BJ (cell line): ENCODE results near the gene TGFB1. TPM values are rescaled to one million over a fixed set of nuclear protein-coding genes. Genes with fewer than 3 reads are reported as not detected.
A peak's percentile ranks its signal among the peaks of the same experiment; 100 is the strongest.

Experiments used
- CTCF ChIA-PET: fragments of 350-600 bp; formaldehyde crosslinking; extraction: SDS; loops from one replicate; lab custom pipeline; 2021; ENCODE audit warnings: antibody characterized with exemption, inconsistent platforms; lab: Yijun Ruan, JAX
- POLR2A ChIA-PET: fragments of 300-600 bp; sonication (Branson Sonifier 250); formaldehyde crosslinking; extraction: SDS; loops from one replicate; lab custom pipeline; 2021; ENCODE audit warnings: antibody characterized with exemption; lab: Charles Lee
- DNase-seq: peaks from one replicate; pipeline ENCODE4 v3.0.0-alpha.2; 2011; ENCODE audit warnings: low read depth
- H3K27me3 ChIP-seq: 2 replicates; pipeline ENCODE4 v1.6.0; 2011; ENCODE audit warnings: low read length; ENCODE audit not compliant: control insufficient read depth, insufficient read depth
- H3K36me3 ChIP-seq: 2 replicates; pipeline ENCODE4 v1.5.1; 2011; ENCODE audit warnings: low read length; ENCODE audit not compliant: control insufficient read depth, insufficient read depth
- H3K4me3 ChIP-seq: 2 replicates; pipeline ENCODE4 v1.5.1; 2011; ENCODE audit warnings: low read depth, mild to moderate bottlenecking, control low read depth, low read length
- polyA plus RNA-seq: library from polyadenylated mRNA; depleted of rRNA; stranded (reverse); fragments of >200 nt; gene quantifications from 2 replicates; pipeline ENCODE4 v1.2.3, GENCODE V29; 2011
- TF ChIP-seq, protein P1 (sequence below): IDR thresholded peaks from 2 replicates; pipeline ENCODE4 v1.5.1; 2011; ENCODE audit warnings: low read depth, mild to moderate bottlenecking, control low read depth, inconsistent platforms, low read length, moderate library complexity; ENCODE audit not compliant: insufficient read depth

TGFB1 gene
- polyA plus RNA-seq, 1 experiment = 11.2 TPM

DNA sequence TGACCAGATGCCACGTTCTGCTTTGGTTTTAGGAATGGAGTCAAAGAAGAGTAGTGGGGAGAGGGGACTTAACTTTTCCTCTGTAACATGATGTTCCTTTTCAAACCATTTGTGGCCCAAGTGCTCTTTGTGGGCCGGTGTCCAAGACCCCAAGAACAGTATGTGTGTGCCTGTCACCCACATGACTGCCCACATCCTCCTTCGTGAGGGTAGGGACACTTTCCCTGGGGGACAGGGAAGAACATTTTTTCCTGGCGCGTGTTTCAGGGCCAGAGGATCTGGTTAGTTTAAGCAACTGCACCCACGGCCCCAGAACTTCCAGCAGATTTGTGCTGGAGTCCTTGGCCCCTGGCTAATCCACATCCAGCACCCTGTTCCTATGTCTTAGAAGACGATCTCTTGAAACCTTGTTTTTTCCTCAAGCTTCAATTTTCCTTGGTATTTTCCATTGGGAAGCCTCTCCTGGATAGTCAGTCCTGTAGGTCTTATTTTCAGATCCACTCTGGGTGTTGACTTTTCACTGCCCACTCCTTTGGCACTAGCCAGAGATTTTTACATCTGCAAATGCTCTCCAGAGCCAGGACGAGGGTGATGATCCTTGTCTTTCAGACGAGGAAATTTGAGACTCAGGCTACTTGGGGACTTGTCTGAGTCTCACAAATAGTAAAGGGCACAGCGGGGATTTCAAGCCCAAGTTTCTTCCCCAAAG, 54.5 kb downstream of the TGFB1 start:
- H3K27me3 ChIP-seq = no peaks in the 10 kb centered on the region
- no peak overlapping the region for H3K4me3 ChIP-seq
- TF ChIP-seq, protein P1, sequence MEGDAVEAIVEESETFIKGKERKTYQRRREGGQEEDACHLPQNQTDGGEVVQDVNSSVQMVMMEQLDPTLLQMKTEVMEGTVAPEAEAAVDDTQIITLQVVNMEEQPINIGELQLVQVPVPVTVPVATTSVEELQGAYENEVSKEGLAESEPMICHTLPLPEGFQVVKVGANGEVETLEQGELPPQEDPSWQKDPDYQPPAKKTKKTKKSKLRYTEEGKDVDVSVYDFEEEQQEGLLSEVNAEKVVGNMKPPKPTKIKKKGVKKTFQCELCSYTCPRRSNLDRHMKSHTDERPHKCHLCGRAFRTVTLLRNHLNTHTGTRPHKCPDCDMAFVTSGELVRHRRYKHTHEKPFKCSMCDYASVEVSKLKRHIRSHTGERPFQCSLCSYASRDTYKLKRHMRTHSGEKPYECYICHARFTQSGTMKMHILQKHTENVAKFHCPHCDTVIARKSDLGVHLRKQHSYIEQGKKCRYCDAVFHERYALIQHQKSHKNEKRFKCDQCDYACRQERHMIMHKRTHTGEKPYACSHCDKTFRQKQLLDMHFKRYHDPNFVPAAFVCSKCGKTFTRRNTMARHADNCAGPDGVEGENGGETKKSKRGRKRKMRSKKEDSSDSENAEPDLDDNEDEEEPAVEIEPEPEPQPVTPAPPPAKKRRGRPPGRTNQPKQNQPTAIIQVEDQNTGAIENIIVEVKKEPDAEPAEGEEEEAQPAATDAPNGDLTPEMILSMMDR = no peak
- ChIA-PET POLR2A (interaction anchor here (0.6 kb wide), 1 partner anchor 80 kb away, joined by 6 read pairs; the partner anchor contains the start of gene AXL), CTCF (interaction anchor here (0.6 to 8.6 kb wide), 11 partner anchors 8 to 636 kb away, joined by 3 to 83 read pairs (median 4); no protein-coding TSS in a partner anchor)
- peaks cover 45% of the 10 kb centered on the region for H3K36me3 ChIP-seq
- no peak for DNase-seq

DNA sequence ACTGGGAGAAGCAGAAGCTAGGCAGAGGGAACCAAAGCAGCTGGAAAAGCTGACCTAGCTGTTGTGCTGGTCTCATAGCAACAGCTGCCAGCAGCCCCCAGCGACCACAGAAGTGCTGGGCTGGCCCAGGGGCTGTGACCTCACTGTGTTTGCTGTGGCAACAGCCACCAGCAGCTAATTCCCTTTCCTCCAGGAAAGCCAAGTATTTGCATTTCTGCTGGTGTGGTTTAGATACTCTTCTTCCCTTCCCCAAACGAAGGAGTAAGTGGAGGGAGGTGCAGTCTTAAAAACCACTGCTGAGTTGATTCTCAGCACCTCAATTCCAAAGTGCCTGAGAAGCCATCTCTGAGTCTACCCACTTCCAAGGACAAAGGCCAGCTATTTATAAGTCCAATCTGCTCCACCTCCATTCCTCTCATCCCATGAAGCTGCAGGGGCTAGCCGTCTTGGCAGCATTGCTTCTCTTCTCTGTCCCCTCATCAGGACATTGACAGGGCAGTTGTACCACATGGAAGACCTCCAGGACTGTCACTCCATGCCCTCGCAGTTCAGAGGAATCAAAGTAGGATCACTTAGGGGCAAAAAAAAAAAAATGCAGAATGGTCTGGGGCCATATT, 55.3 kb downstream of the TGFB1 start:
- peak; percentile 69 for DNase-seq
- no peak overlapping the region for H3K4me3 ChIP-seq
- POLR2A ChIA-PET = interaction anchor here (0.6 kb wide), 1 partner anchor 79 kb away, joined by 6 read pairs; the partner anchor contains the start of gene AXL
- no peaks in the 10 kb centered on the region for H3K27me3 ChIP-seq
- CTCF ChIA-PET = interaction anchor here (0.6 to 8.6 kb wide), 10 partner anchors 9 to 635 kb away, joined by 3 to 83 read pairs (median 4); no protein-coding TSS in a partner anchor
- H3K36me3 ChIP-seq = peaks cover 45% of the 10 kb centered on the region
- TF ChIP-seq, protein P1 = no peak

DNA sequence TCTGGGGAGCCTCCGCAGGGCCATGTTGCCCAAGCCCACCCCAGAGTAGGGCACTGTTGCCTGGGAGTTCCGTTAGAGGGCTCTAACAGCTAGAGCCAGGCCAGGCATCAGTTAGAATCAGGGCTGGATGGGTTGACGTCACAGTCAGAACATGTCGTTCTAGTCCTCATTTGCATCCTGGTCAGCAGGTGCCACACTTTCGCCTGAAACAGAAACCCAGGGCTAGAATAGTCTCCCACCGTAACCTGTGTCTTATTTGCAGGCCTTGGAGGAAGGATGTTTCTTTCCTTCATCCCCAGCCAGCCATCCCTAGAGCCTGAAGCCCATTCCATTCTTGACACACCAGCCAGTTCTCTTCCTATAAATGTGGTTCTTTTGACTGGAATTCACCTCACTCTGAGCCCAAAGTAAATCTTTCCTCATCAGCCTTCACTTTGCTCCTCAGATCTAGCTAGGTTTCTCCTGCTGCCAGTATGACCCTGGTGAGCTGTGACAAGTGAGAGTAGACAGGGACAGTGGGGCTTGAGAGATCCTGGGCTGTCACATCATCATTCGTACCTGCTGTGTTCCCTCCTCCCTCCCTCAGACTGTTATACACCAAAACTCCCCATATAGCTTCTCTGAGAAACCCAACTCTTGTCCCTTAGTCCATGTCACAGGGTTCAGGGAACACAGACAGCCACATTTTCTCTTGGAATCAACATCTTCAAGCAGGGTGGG, 55.9 kb downstream of the TGFB1 start:
- TF ChIP-seq, protein P1 = no peak
- ChIA-PET POLR2A (no interaction called here), CTCF (interaction anchor here (0.7 to 8.6 kb wide), 6 partner anchors 8 to 635 kb away, joined by 3 to 83 read pairs (median 3); no protein-coding TSS in a partner anchor)
- DNase-seq = no peak
- Histone ChIP-seq H3K4me3 (no peak overlapping the region), H3K36me3 (peaks cover 44% of the 10 kb centered on the region), H3K27me3 (no peaks in the 10 kb centered on the region)

GRCh38 chr19:41296433-41296871, 57.3 kb downstream of the TGFB1 start:
- H3K27me3 ChIP-seq = no peaks in the 10 kb centered on the region
- TF ChIP-seq, protein P1 = no peak
- CTCF ChIA-PET = interaction anchor here (8.6 kb wide), 1 partner anchor 11 kb away, joined by 83 read pairs; no protein-coding TSS in a partner anchor
- peaks cover 48% of the 10 kb centered on the region for H3K36me3 ChIP-seq
- no peak overlapping the region for H3K4me3 ChIP-seq
- DNase-seq = no peak
- POLR2A ChIA-PET = no interaction called here
